GM12878 (cell line): ENCODE measurements around the gene FMNL2. TPM values are rescaled to one million over a fixed set of nuclear protein-coding genes. Genes with fewer than 3 reads are reported as not detected.

ENCODE experiments used
- ATAC-seq: fragments of 200-7000 bp; cut with Tn5 transposase; 3 replicates; pipeline ENCODE4 v1.9.1; 2020; ENCODE audit warnings: mild to moderate bottlenecking, moderate library complexity
- BruUV-seq: library from RNA; stranded (reverse); fragments of 400-500 nt; replicated peaks from 2 replicates; lab custom pipeline; 2021; lab: Mats Ljungman, UMichigan
- CTCF ChIA-PET: fragments of 300-600 bp; sonication (Branson Sonifier 250); formaldehyde crosslinking; extraction: SDS; loops from one replicate; lab custom pipeline; 2021; ENCODE audit warnings: inconsistent platforms; lab: Yijun Ruan, JAX
- POLR2A ChIA-PET: fragments of 350-600 bp; formaldehyde crosslinking; extraction: SDS; loops from one replicate; lab custom pipeline; 2021; ENCODE audit warnings: inconsistent platforms; lab: Charles Lee
- RAD21 ChIA-PET: fragments of 300-600 bp; sonication (Branson Sonifier 250); formaldehyde crosslinking; loops from one replicate; lab custom pipeline; 2023; ENCODE audit warnings: antibody characterized with exemption; ENCODE audit not compliant: unreplicated experiment; lab: Charles Lee
- SMC1A ChIA-PET: fragments of 300-600 bp; sonication (Branson Sonifier 250); formaldehyde crosslinking; loops from one replicate; lab custom pipeline; 2023; ENCODE audit not compliant: unreplicated experiment, uncharacterized antibody; lab: Charles Lee
- DNase-seq: peaks from one replicate; pipeline ENCODE4 v3.0.0-alpha.2; 2011; ENCODE audit warnings: low read depth, low spot score
- FAIRE-seq: peaks from 3 replicates; lab custom pipeline; 2011; peaks lifted over from hg19 to GRCh38; lab: Jason Lieb, UNC
- H2AFZ ChIP-seq: 2 replicates; pipeline ENCODE4 v1.6.0; 2011; ENCODE audit warnings: low read depth, low read length, control low read depth; ENCODE audit not compliant: control insufficient read depth
- H3K27ac ChIP-seq: 2 replicates; pipeline ENCODE4 v1.5.1; 2011; ENCODE audit warnings: control low read depth; ENCODE audit not compliant: control insufficient read depth, insufficient read depth
- H3K27me3 ChIP-seq, 2 experiments: replicated peaks in 1 of 2; 2 replicates each; pipeline versions ENCODE4 v1.6.0 to v1.6.1; 2011; ENCODE audit warnings: low read length in 1 of 2; ENCODE audit not compliant: control insufficient read depth in 2 of 2, insufficient read depth in 2 of 2
- H3K36me3 ChIP-seq, 2 experiments: 2 replicates each; pipeline ENCODE4 v1.5.1; 2011; ENCODE audit warnings: low read length in 1 of 2; ENCODE audit not compliant: control insufficient read depth in 2 of 2, insufficient read depth in 2 of 2
- H3K4me1 ChIP-seq: 2 replicates; pipeline ENCODE4 v1.6.1; 2011; ENCODE audit warnings: mild to moderate bottlenecking, low read length, moderate library complexity, mixed read lengths; ENCODE audit not compliant: control insufficient read depth, insufficient read depth
- H3K4me2 ChIP-seq: 2 replicates; pipeline ENCODE4 v1.6.0; 2011; ENCODE audit warnings: control low read depth; ENCODE audit not compliant: control insufficient read depth, insufficient read depth
- H3K4me3 ChIP-seq: fragments of 200-600 bp; sonication (generic); 2 replicates; pipeline ENCODE4 v1.5.1; 2016
- H3K79me2 ChIP-seq: 2 replicates; pipeline ENCODE4 v1.6.0; 2011; ENCODE audit warnings: low read length; ENCODE audit not compliant: control insufficient read depth, insufficient read depth
- H3K9ac ChIP-seq: 2 replicates; pipeline ENCODE4 v1.8.0; 2011; ENCODE audit warnings: low read length, control low read depth, mixed read lengths; ENCODE audit not compliant: control insufficient read depth, insufficient read depth
- H3K9me3 ChIP-seq: replicated peaks from 3 replicates; pipeline ENCODE4 v1.5.1; 2011; ENCODE audit warnings: mild to moderate bottlenecking, low read length; ENCODE audit not compliant: control insufficient read depth, insufficient read depth
- H4K20me1 ChIP-seq: 2 replicates; pipeline ENCODE4 v1.6.0; 2011; ENCODE audit not compliant: control insufficient read depth, insufficient read depth
- JUND ChIP-seq: IDR thresholded peaks from 2 replicates; pipeline ENCODE4 v1.6.1; 2012; ENCODE audit warnings: low read depth, mild to moderate bottlenecking, low read length, improper control_type of control experiment, moderate library complexity
- RFX5 ChIP-seq: IDR thresholded peaks from 2 replicates; pipeline ENCODE4 v1.6.1; 2011; ENCODE audit warnings: low read depth, low read length, improper control_type of control experiment
- YBX1 ChIP-seq: fragments of 450-650 bp; IDR thresholded peaks from 2 replicates; pipeline ENCODE4 v1.6.1; 2016; ENCODE audit warnings: antibody characterized with exemption
- WGBS: methylation state at CpG from one replicate; pipeline ENCODE4 v1.1.6; 2016; ENCODE audit warnings: low lambda C conversion rate; ENCODE audit not compliant: insufficient replicate concordance, insufficient coverage; ENCODE audit errors: missing lambda C conversion rate; 5-methylcytosine and 5-hydroxymethylcytosine counted together
- in situ Hi-C: fragments of 300-500 bp; cut with MboI; formaldehyde crosslinking; loops from 9 replicates; pipeline ENCODE4 v1.14.3; 2018; ENCODE audit warnings: mixed read lengths
- intact Hi-C: fragments of 100-400 bp; cut with micrococcal nuclease; formaldehyde crosslinking; loops from one replicate; pipeline ENCODE4 v1.14.2; 2022; ENCODE audit not compliant: unreplicated experiment
- polyA plus RNA-seq, 11 experiments: library from polyadenylated mRNA; depleted of rRNA in 4 of 11; unstranded in 6 of 11; stranded (reverse) in 5 of 11; fragments of >200 nt; fragmentation: Nextera tagmentation in 4 of 11; fragmentation: Illumina TruSeq in 1 of 11; extraction: Ambion mirVana in 4 of 11; extraction: Trizol in 1 of 11; gene quantifications; 1 replicate in 1 of 11; 2 replicates in 10 of 11; pipeline versions ENCODE4 v1.2.1 to v1.2.3, GENCODE V29; 2011 to 2016; ENCODE audit warnings: inconsistent platforms in 2 of 11, missing spikeins in 2 of 11, low read depth in 1 of 11
- total RNA-seq, 4 experiments: library from RNA; depleted of rRNA in 3 of 4; stranded (reverse); fragments of >200 nt in 3 of 4; fragmentation: Illumina TruSeq in 1 of 4; extraction: Trizol in 1 of 4; gene quantifications; 2 replicates each; pipeline versions ENCODE4 v1.2.1 to v1.2.3, GENCODE V29; 2013 to 2021
- TF ChIP-seq, protein P1 (sequence below): fragments of 450-650 bp; formaldehyde crosslinking; IDR thresholded peaks from 2 replicates; pipeline ENCODE4 v1.4.0; 2022; ENCODE audit warnings: mild to moderate bottlenecking, moderate library complexity

The FMNL2 gene
- total and polyA plus RNA-seq, 10 of the 15 experiments (the other 5 are each of a cell fraction or from before 2014, with no cell fraction given): 0.13 to 9.9 (median 0.35) TPM

DNA sequence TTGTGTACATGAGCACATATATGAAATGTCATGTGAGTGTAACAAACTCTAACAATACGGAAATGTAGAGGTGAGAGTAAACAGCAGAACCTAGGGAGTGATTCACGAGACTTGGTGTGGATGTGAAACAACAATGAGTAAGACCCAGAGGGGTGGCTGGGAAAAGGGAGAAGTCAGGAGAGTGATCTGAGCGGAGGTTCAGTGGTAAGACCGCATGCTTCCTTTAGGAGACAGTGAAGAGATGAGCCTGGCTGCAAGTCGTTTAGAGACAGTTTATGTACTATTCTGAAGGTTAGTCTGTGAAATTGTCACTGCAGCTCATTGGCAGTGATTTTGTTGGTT, 231.7 kb downstream of the FMNL2 start (continued):
- TF ChIP-seq, protein P1, sequence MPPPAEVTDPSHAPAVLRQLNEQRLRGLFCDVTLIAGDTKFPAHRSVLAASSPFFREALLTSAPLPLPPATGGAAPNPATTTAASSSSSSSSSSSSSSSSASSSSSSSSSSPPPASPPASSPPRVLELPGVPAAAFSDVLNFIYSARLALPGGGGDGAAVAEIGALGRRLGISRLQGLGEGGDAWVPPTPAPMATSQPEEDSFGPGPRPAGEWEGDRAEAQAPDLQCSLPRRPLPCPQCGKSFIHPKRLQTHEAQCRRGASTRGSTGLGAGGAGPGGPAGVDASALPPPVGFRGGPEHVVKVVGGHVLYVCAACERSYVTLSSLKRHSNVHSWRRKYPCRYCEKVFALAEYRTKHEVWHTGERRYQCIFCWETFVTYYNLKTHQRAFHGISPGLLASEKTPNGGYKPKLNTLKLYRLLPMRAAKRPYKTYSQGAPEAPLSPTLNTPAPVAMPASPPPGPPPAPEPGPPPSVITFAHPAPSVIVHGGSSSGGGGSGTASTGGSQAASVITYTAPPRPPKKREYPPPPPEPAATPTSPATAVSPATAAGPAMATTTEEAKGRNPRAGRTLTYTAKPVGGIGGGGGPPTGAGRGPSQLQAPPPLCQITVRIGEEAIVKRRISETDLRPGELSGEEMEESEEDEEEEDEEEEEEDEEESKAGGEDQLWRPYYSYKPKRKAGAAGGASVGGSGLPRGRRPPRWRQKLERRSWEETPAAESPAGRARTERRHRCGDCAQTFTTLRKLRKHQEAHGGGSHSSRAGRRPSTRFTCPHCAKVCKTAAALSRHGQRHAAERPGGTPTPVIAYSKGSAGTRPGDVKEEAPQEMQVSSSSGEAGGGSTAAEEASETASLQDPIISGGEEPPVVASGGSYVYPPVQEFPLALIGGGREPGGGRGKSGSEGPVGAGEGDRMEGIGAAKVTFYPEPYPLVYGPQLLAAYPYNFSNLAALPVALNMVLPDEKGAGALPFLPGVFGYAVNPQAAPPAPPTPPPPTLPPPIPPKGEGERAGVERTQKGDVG (CRISPR knock-in tag): no peak
- no peak for TF ChIP-seq RFX5
- TF ChIP-seq, all 136 proteins: peak for 16

DNA sequence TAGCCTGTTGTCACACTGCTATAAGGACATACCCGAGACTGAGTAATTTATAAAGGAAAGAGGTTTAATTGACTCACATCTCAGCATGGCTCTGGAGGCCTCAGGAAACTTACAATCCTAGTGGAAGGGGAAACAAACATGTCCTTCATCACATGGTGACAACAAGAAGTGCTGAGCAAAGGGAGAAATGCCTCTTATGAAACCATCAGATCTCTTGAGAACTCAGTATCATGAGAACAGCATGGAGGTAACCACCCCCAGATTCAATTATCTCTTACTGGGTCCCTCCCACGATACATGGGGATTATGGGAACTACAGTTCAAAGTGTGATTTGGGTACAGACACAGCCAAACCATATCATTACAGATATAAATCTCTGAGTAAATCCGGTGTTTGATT, 233.6 kb downstream of the FMNL2 start:
- no peak for FAIRE-seq
- in situ Hi-C loops: no loop called here
- RAD21 ChIA-PET: no interaction called here
- intact Hi-C loops: loop anchor here (5.0 to 10.0 kb wide), 3 partner anchors 231 to 524 kb away; partner anchors contain the start of genes FMNL2 and STAM2
- SMC1A ChIA-PET: interaction anchor here (0.6 to 3.8 kb wide), 9 partner anchors 10 to 162 kb away, joined by 4 to 24 read pairs (median 8); no protein-coding TSS in a partner anchor
- no peak overlapping the region for H3K9ac ChIP-seq
- no peak for TF ChIP-seq JUND
- no peak for TF ChIP-seq YBX1
- H3K27me3 ChIP-seq: no peaks in the 10 kb centered on the region
- ATAC-seq: no peak
- DNase-seq: no peak
- CTCF ChIA-PET: interaction anchor here (0.7 to 1.7 kb wide), 3 partner anchors 34 to 67 kb away, joined by 3 to 5 read pairs (median 3); no protein-coding TSS in a partner anchor
- BruUV-seq: no TSS peak
- peaks cover 33% of the 10 kb centered on the region for H3K4me1 ChIP-seq
- H3K4me2 ChIP-seq: no peak overlapping the region
- no peak overlapping the region for H3K4me3 ChIP-seq
- POLR2A ChIA-PET: interaction anchor here (0.6 to 0.7 kb wide), 2 partner anchors 38 to 394 kb away, joined by 3 read pairs; no protein-coding TSS in a partner anchor
- H2AFZ ChIP-seq: no peak overlapping the region
- no peaks in the 10 kb centered on the region for H4K20me1 ChIP-seq
- 94% methylated on average over 3 of the region's 3 CpGs for WGBS
- no peaks in the 10 kb centered on the region for H3K9me3 ChIP-seq
- H3K27ac ChIP-seq: no peak overlapping the region
- no peaks in the 10 kb centered on the region for H3K36me3 ChIP-seq
- H3K79me2 ChIP-seq: no peaks in the 10 kb centered on the region
